Measurements from ENCODE around the gene SLC7A10. TPM values are rescaled to one million over a fixed set of nuclear protein-coding genes. Genes with fewer than 3 reads are reported as not detected.

SLC7A10 gene
- total RNA-seq, 1 experiment from 2014 or later, result 1.1 TPM

- DNase-seq (ENCODE audit: low read depth, low spot score) (no peak), ATAC-seq (no peak)
- BruUV-seq (replicated peaks), result no TSS peak
- Histone ChIP-seq H3K36me3 (ENCODE audit: control insufficient read depth, insufficient read depth, low read length) (no peaks in the 10 kb centered on the region; the same call in 1 of the 2 replicates), H3K9me3 (ENCODE audit: control insufficient read depth, insufficient read depth, low read depth, low read length) (no peaks in the 10 kb centered on the region), H3K27ac (ENCODE audit: low read length) (no peak overlapping the region), H3K4me1 (ENCODE audit: control insufficient read depth, insufficient read depth, low read length) (peaks cover 10% of the 10 kb centered on the region), H3K4me3 (ENCODE audit: low read depth in 2 of 2, low read length in 2 of 2) (no peak overlapping the region), H3K27me3 (ENCODE audit: control insufficient read depth, insufficient read depth, low read length) (no peaks in the 10 kb centered on the region)
- in situ Hi-C loops (cut with HindIII; ENCODE audit: low pct_unique_long_range_greater_than_20kb, low sequenced_read_pairs) (no loop called here), intact Hi-C loops (cut with micrococcal nuclease; ENCODE audit: unreplicated experiment) (no loop called here)
- no peak for TF ChIP-seq POLR2AphosphoS5 (IDR thresholded peaks at IDR 0.05; ENCODE audit: low read depth, low read length)
- no peak for TF ChIP-seq TCF7L2 (IDR thresholded peaks at IDR 0.05; ENCODE audit: low read depth, low read length)
- TF ChIP-seq, protein P1, sequence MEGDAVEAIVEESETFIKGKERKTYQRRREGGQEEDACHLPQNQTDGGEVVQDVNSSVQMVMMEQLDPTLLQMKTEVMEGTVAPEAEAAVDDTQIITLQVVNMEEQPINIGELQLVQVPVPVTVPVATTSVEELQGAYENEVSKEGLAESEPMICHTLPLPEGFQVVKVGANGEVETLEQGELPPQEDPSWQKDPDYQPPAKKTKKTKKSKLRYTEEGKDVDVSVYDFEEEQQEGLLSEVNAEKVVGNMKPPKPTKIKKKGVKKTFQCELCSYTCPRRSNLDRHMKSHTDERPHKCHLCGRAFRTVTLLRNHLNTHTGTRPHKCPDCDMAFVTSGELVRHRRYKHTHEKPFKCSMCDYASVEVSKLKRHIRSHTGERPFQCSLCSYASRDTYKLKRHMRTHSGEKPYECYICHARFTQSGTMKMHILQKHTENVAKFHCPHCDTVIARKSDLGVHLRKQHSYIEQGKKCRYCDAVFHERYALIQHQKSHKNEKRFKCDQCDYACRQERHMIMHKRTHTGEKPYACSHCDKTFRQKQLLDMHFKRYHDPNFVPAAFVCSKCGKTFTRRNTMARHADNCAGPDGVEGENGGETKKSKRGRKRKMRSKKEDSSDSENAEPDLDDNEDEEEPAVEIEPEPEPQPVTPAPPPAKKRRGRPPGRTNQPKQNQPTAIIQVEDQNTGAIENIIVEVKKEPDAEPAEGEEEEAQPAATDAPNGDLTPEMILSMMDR (IDR thresholded peaks at IDR 0.05), result no peak
- no peak for TF ChIP-seq REST (IDR thresholded peaks at IDR 0.05; ENCODE audit: insufficient read depth in 1 of 2, low read depth in 2 of 2, low read length in 1 of 2)
- no peak for TF ChIP-seq SIN3A (IDR thresholded peaks at IDR 0.05; ENCODE audit: borderline replicate concordance, insufficient read depth, low read depth, low read length)
- ChIA-PET POLR2A (no interaction called here), CTCF (no interaction called here)
Measured at GRCh38 chr19:33197591-33198000, 28.1 kb downstream of the SLC7A10 start.

- POLR2A ChIA-PET, result no interaction called here
Measured at GRCh38 chr19:33196446-33197193, 29.0 kb downstream of the SLC7A10 start.

More at GRCh38 chr19:33196446-33197193, 29.0 kb downstream of the SLC7A10 start:
- BruUV-seq (replicated peaks), result no TSS peak
- CTCF ChIA-PET, result interaction anchor here (0.7 kb wide), 1 partner anchor 182 kb away, joined by 3 read pairs; no protein-coding TSS in a partner anchor
- H3K27me3 ChIP-seq (ENCODE audit: control insufficient read depth, insufficient read depth, low read length), result no peaks in the 10 kb centered on the region
- in situ Hi-C loops (cut with HindIII; ENCODE audit: low pct_unique_long_range_greater_than_20kb, low sequenced_read_pairs), result no loop called here
- no peak for DNase-seq (ENCODE audit: low read depth, low spot score)
- H3K36me3 ChIP-seq (ENCODE audit: control insufficient read depth, insufficient read depth, low read length), result no peaks in the 10 kb centered on the region; the same call in 1 of the 2 replicates
- TF ChIP-seq TCF7L2 (IDR thresholded peaks at IDR 0.05; ENCODE audit: low read depth, low read length), result no peak
- no peak for TF ChIP-seq SIN3A (IDR thresholded peaks at IDR 0.05; ENCODE audit: borderline replicate concordance, insufficient read depth, low read depth, low read length)
- TF ChIP-seq REST (IDR thresholded peaks at IDR 0.05; ENCODE audit: insufficient read depth in 1 of 2, low read depth in 2 of 2, low read length in 1 of 2), result no peak
- TF ChIP-seq, protein P1 (IDR thresholded peaks at IDR 0.05), result no peak
- no peak for TF ChIP-seq POLR2AphosphoS5 (IDR thresholded peaks at IDR 0.05; ENCODE audit: low read depth, low read length)
- intact Hi-C loops (cut with micrococcal nuclease; ENCODE audit: unreplicated experiment), result no loop called here
- no peaks in the 10 kb centered on the region for H3K9me3 ChIP-seq (ENCODE audit: control insufficient read depth, insufficient read depth, low read depth, low read length)
- H3K27ac ChIP-seq (ENCODE audit: low read length), result no peak overlapping the region
- ATAC-seq, result no peak
- H3K4me1 ChIP-seq (ENCODE audit: control insufficient read depth, insufficient read depth, low read length), result peaks cover 10% of the 10 kb centered on the region
- no peak overlapping the region for H3K4me3 ChIP-seq (ENCODE audit: low read depth in 2 of 2, low read length in 2 of 2)

Data from Panc1 (cell line).